Measurements from ENCODE around the gene PDPR.
"Not testable (repeated sequence)": the region's sequence is repeated elsewhere in the genome, so short reads cannot be mapped to it uniquely, and the experiment has no call there.

PDPR gene

GRCh38 chr16:70156207-70156978 lies 42.3 kb downstream of the PDPR start:
- DNase-seq (ENCODE audit: insufficient read length) (no peak), FAIRE-seq (no peak)
- TF ChIP-seq POLR2A (IDR thresholded peaks at IDR 0.05; ENCODE audit: low read depth, low read length) = no peak
- no peak for TF ChIP-seq POLR2AphosphoS5 (IDR thresholded peaks at IDR 0.05; ENCODE audit: low read depth, low read length)
- no peak for TF ChIP-seq TAF1 (IDR thresholded peaks at IDR 0.05; ENCODE audit: borderline replicate concordance, low read depth, low read length)

GRCh38 chr16:70157105-70157476 lies 43.0 kb downstream of the PDPR start:
- DNase-seq (ENCODE audit: insufficient read length) = no peak
- no peak for FAIRE-seq
- TF ChIP-seq TAF1 (IDR thresholded peaks at IDR 0.05; ENCODE audit: borderline replicate concordance, low read depth, low read length) (no peak), POLR2A (IDR thresholded peaks at IDR 0.05; ENCODE audit: low read depth, low read length) (no peak), POLR2AphosphoS5 (IDR thresholded peaks at IDR 0.05; ENCODE audit: low read depth, low read length) (no peak)

GRCh38 chr16:70157477-70158260 lies 43.5 kb downstream of the PDPR start:
- TF ChIP-seq POLR2AphosphoS5 (IDR thresholded peaks at IDR 0.05; ENCODE audit: low read depth, low read length) = no peak
- TF ChIP-seq TAF1 (IDR thresholded peaks at IDR 0.05; ENCODE audit: borderline replicate concordance, low read depth, low read length) = no peak
- TF ChIP-seq POLR2A (IDR thresholded peaks at IDR 0.05; ENCODE audit: low read depth, low read length) = no peak
- no peak for FAIRE-seq
- no peak for DNase-seq (ENCODE audit: insufficient read length)

- no peak for FAIRE-seq
- no peak for TF ChIP-seq TAF1 (IDR thresholded peaks at IDR 0.05; ENCODE audit: borderline replicate concordance, low read depth, low read length)
- TF ChIP-seq POLR2AphosphoS5 (IDR thresholded peaks at IDR 0.05; ENCODE audit: low read depth, low read length) = no peak
- TF ChIP-seq POLR2A (IDR thresholded peaks at IDR 0.05; ENCODE audit: low read depth, low read length) = no peak
- no peak for DNase-seq (ENCODE audit: insufficient read length)
Measured at GRCh38 chr16:70158261-70158939, 44.3 kb downstream of the PDPR start.

GRCh38 chr16:70159355-70160348 lies 45.5 kb downstream of the PDPR start:
- no peak for FAIRE-seq
- no peak for TF ChIP-seq POLR2AphosphoS5 (IDR thresholded peaks at IDR 0.05; ENCODE audit: low read depth, low read length)
- no peak for TF ChIP-seq TAF1 (IDR thresholded peaks at IDR 0.05; ENCODE audit: borderline replicate concordance, low read depth, low read length)
- no peak for TF ChIP-seq POLR2A (IDR thresholded peaks at IDR 0.05; ENCODE audit: low read depth, low read length)
- no peak for DNase-seq (ENCODE audit: insufficient read length)

- DNase-seq (ENCODE audit: insufficient read length) (no peak), FAIRE-seq (no peak)
- TF ChIP-seq POLR2A (IDR thresholded peaks at IDR 0.05; ENCODE audit: low read depth, low read length) (no peak), TAF1 (IDR thresholded peaks at IDR 0.05; ENCODE audit: borderline replicate concordance, low read depth, low read length) (no peak), POLR2AphosphoS5 (IDR thresholded peaks at IDR 0.05; ENCODE audit: low read depth, low read length) (no peak)
Measured at GRCh38 chr16:70160388-70160787, 46.3 kb downstream of the PDPR start.

GRCh38 chr16:70160821-70161220 lies 46.7 kb downstream of the PDPR start:
- FAIRE-seq (no peak), DNase-seq (ENCODE audit: insufficient read length) (no peak)
- no peak for TF ChIP-seq TAF1 (IDR thresholded peaks at IDR 0.05; ENCODE audit: borderline replicate concordance, low read depth, low read length)
- TF ChIP-seq POLR2A (IDR thresholded peaks at IDR 0.05; ENCODE audit: low read depth, low read length) = no peak
- TF ChIP-seq POLR2AphosphoS5 (IDR thresholded peaks at IDR 0.05; ENCODE audit: low read depth, low read length) = no peak

- FAIRE-seq (no peak), DNase-seq (ENCODE audit: insufficient read length) (no peak)
- no peak for TF ChIP-seq TAF1 (IDR thresholded peaks at IDR 0.05; ENCODE audit: borderline replicate concordance, low read depth, low read length)
- no peak for TF ChIP-seq POLR2A (IDR thresholded peaks at IDR 0.05; ENCODE audit: low read depth, low read length)
Measured at GRCh38 chr16:70161350-70161749, 47.2 kb downstream of the PDPR start.

GRCh38 chr16:70162041-70162451 lies 47.9 kb downstream of the PDPR start:
- DNase-seq (ENCODE audit: insufficient read length) = no peak
- no peak for FAIRE-seq
- TF ChIP-seq POLR2A (IDR thresholded peaks at IDR 0.05; ENCODE audit: low read depth, low read length) = no peak
- no peak for TF ChIP-seq POLR2AphosphoS5 (IDR thresholded peaks at IDR 0.05; ENCODE audit: low read depth, low read length)
- TF ChIP-seq TAF1 (IDR thresholded peaks at IDR 0.05; ENCODE audit: borderline replicate concordance, low read depth, low read length) = no peak

- FAIRE-seq = no peak
- no peak for DNase-seq (ENCODE audit: insufficient read length)
- no peak for TF ChIP-seq TAF1 (IDR thresholded peaks at IDR 0.05; ENCODE audit: borderline replicate concordance, low read depth, low read length)
- TF ChIP-seq POLR2AphosphoS5 (IDR thresholded peaks at IDR 0.05; ENCODE audit: low read depth, low read length) = no peak
- no peak for TF ChIP-seq POLR2A (IDR thresholded peaks at IDR 0.05; ENCODE audit: low read depth, low read length)
Measured at GRCh38 chr16:70163596-70163995, 49.5 kb downstream of the PDPR start.

- FAIRE-seq; DNase-seq (ENCODE audit: insufficient read length): not testable (repeated sequence)
Measured at GRCh38 chr16:70166688-70167087, 52.6 kb downstream of the PDPR start.

GRCh38 chr16:70173212-70173837 lies 59.2 kb downstream of the PDPR start, which contains the start of gene CLEC18C:
Gene CLEC18C (plus strand): TSS chr16:70173787. CDS start chr16:70174279, 492 bp downstream.
- not testable (repeated sequence) for FAIRE-seq; DNase-seq (ENCODE audit: insufficient read length)

GRCh38 chr16:70173916-70174315 lies 59.8 kb downstream of the PDPR start:
- not testable (repeated sequence) for FAIRE-seq; DNase-seq (ENCODE audit: insufficient read length)

GRCh38 chr16:70174387-70174932 lies 60.3 kb downstream of the PDPR start:
- DNase-seq (ENCODE audit: insufficient read length); FAIRE-seq: not testable (repeated sequence)

Data from GM12892 (cell line).